AG08395 (cell line): ENCODE measurements around the gene UBE2L6.

ENCODE experiments used
- DNase-seq: peaks from one replicate; pipeline ENCODE4 v3.0.0; 2012; ENCODE audit warnings: mixed read lengths, low spot score

Gene UBE2L6

DNA sequence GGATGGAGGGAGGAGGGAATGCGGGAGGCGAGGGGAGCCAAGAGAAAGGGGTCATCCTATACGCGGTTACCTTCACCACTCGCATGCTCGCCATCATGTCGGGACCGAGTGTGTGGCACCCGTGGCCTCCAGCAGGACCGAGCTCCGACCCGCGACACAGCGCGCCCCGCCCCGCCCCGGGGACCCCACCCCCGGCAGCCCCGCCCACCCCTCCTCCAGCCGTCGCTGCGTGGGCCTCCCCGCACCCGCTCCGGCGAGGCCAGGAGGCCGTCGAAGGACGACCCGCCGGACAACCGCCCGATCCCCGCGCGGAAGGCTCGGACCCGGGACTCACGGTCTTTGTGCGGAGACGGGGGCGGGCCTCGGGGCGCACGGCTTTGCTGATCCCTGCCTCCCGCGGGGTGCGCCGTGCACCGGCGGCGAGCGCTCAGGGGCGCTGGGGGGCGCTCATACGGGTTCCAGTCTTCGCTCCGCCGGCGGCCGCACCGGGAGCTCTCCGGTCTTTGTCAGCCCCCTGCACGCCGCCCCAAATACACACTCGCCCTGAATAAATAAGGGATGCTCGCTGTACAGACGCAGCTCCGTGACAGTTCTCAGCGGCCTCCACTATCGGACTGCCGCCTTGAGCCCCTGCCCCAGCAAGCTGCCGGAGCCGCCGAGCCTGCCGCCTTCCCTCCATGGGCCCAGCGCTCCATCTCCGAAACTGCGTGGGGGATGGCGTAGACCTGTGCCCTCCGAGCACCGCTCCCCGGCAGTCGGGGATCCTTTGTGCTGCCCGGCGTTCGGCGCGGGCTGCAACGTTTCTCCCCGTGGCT lies at the start of gene UBE2L6:
TSS of gene UBE2L6 (minus strand) at position 158 of the 815 bp plus-strand sequence. CDS start at position 97, 61 bp downstream.
- peak; percentile 87 for DNase-seq

DNA sequence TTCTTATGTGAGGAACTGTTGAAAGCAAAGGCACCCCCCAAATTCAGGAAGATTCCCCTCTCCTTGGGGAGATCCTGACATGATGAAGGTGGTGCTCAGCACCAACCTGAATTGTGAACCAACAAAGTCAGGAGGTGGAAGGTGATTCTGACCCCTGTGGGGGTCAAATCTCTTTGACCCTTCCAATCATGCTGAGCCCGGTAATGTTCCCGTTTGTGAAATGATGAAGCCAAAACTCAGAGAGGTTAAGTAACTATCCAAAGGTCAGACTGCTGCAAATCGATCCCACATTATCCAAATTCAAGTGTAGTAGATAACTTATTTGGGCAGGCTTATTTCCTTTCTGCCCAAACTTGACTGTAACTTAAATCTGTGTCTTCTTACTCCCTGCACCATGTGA lies 49.1 kb upstream of the UBE2L6 start:
- DNase-seq, result no peak

DNA sequence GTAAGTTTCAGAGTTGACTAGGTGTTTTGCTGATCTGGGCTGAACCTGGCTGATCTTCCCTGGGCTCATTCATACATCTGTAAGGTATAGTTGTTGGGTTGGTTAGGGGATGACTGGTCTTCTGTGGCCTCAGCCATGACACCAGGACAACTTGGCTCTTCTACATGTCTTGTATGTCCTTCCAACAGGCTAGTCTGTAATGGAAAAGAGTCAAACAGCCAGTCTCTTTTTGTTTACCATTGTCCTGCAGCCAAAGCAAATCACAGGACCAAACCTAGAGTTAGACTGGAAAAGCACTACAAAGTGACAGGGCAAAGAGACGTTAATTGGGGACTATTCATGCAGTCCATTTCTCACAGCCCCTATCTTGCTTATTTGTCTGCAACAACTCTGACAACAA lies 47.8 kb upstream of the UBE2L6 start:
- no peak for DNase-seq

DNA sequence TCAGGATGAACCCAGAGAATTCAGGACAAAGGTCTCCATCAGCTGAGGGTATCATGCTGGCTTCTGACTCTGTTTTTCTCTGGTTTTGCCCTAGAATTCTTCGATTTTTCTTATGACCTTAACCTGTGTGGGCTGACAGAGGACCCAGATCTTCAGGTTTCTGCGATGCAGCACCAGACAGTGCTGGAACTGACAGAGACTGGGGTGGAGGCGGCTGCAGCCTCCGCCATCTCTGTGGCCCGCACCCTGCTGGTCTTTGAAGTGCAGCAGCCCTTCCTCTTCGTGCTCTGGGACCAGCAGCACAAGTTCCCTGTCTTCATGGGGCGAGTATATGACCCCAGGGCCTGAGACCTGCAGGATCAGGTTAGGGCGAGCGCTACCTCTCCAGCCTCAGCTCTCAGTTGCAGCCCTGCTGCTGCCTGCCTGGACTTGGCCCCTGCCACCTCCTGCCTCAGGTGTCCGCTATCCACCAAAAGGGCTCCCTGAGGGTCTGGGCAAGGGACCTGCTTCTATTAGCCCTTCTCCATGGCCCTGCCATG lies 46.8 kb upstream of the UBE2L6 start:
- no peak for DNase-seq

DNA sequence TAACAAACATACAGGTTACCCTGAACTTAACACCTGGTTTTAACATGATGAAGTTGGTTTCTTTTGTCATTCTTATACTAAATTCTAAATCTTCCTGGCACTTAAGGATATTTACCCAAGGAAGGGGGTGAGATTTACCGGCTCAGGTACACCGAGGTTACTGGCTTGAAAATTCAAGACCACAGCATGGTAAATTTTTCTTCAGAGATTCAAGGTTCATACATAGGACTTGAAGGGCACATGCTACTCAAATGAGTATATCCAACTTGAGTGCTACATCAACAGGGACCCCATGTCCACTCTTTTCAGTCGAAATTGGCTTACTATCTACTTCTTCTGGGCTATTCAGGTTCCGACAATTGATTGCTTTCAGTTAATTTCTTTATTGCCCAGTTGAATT lies 42.7 kb upstream of the UBE2L6 start:
- DNase-seq, result no peak

DNA sequence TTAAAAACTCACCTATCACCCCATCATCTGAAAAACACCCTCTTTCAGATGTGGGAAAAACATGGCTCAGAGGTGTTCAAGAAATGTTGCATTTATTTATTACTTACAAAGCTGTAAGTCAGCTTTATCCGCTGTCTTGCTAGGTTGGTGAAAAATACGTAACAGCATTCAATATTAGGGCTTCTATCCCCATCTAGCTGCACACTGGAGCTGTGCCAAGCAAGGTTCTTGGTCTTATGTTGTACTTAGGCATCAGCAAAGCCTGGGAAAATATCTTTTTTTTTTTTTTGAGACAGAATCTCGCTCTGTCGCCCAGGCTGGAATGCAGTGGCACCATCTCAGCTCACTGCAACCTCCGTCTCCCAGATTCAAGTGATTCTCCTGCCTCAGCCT lies 37.6 kb upstream of the UBE2L6 start:
- DNase-seq, result no peak

DNA sequence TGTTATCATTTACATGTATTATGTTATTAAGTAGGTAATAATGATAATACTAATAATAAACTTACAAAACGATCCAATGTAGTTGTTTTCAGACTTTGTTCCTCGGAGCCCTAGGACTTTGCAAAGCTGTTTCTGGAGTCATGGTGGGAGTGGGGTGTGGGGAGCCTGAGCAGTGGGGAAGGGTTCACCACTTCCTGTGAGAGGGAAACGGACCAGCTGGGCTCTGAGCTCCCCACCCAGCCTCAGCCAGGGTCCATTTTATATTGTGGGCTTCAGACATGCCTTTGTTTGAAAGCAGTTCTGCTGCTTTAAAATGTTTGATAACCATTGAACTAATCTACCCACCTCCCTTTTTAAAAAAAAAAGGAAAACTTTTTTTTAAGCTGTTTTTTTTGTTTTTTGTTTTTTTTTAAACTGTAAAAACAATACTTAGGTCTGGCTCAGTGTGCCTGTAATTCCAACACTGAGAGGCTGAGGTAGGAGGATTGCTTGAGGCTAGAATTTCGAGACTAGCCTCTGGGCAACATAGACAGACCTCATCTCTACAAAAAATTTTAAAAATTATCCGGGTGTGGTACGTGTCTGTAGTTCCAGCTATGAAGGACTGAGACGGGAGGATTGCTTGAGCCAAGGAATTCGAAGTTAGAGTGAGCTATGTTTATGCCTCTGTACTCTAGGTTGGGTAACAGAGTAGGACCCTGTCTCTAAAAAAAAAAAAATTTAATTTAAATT lies 37.0 kb upstream of the UBE2L6 start:
- no peak for DNase-seq

DNA sequence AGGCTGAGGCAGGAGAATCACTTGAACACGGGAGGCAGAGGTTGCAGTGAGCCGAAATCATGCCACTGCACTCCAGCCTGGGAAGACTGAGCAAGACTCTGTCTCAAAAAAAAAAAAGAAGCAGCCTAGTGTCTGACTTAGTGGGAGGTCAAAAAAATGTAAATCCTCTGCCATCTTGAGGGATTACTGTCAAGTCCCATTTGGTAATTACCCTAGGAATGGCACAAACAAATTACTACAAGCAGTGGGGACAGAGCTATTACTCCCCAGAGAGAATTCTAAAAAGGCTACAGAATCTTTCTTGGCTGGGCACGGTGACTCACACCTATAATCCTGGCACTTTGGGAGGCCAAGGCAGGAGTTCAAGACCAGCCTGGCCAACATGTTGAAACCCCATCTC lies 33.8 kb upstream of the UBE2L6 start:
- no peak for DNase-seq

DNA sequence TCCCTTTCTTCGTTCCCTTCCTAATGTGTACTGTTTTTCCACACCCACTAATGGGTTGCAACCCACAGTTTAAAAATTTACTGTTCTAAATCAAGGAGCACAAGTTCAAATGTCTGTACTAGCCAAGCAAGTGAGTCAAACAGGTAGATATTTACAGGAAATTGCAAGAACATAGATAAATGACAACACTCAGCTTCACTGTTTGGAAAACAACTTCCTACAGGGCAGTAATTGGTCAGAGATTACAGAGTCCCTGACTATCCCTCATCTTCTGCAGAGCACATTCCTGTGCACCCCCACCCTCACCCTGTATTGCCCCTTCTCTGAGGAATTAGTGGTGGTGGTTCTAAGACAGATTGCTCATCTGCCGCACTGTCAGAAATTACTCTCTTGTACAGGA lies 31.9 kb upstream of the UBE2L6 start:
- DNase-seq, result no peak

DNA sequence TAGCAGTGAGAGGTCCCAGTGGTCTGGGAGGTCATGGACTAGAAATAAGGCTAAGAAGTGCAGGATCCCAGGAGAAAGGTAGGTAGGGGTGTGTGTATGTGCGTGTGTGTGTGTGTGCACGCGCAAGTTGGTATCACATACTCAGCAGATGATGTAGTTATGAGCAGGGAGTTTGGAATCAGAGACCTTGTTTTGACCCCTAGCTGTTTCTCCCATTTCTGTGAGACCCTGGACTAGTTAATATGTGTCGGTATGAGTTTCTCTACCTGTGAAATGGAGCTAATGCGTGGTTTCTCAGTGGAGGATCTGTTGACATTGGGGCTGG lies 31.3 kb upstream of the UBE2L6 start:
- DNase-seq, result peak; percentile 45

DNA sequence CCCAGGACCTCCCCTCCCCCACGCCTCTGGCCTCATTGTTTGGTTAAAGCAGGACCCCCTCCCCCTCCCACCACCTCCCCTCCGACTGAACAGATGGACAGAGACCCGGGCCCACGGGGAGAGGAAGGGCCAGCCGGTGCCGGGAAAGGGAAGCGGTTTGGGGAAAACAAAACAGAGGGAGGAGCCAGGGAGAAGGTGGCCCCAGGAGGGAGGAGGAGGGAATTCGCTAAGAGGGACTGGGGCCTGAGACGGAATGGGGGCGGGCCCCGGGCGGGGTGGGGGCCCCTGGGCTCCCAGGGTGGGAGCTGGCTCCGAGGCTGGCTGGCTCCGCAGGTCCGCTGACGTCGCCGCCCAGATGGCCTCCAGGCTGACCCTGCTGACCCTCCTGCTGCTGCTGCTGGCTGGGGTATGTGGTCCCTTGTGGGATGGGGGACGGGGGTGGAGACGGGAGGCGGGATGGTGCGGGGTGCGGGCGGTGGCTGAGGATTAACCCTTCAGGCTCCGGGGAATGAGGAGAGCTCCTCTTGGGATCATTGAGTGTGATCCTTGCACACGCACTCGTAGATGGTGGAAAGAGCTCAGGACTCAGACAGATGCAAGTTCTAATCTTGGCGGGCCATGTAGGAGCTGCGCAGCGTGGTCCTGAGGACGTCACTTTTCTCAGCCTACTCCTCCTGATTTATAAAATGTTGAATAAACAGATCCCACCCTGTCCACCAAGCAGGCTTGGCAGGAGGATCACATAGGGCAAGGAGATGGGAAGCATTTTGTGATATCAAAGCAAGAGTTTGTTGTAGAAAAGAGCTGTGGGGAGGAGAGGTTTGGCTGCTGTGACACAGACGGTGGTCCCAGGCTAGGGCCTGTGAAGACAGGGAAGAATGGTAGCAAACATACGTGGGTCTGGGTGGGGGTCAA lies 30.7 kb upstream of the UBE2L6 start:
- peak; percentile 89 for DNase-seq

DNA sequence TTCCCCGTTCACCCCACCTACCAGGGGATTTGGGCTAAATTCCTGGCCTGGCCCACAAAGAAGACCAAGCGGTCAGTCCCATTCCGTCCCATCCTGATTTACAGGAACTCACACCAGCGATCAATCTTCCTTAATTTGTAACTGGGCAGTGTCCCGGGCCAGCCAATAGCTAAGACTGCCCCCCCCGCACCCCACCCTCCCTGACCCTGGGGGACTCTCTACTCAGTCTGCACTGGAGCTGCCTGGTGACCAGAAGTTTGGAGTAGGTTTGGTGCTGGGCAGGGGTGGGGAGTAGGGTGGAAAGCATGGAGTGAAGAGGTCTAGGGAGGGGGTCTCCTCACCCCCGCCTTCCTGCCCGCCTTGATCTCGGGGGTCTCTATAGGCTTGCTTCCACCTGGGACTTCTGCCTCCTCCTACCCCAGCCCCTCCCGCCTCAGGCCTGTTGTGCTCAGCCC lies 30.0 kb upstream of the UBE2L6 start, which contains the start of gene SERPING1:
TSS of gene SERPING1 (plus strand) at position 225 of the 455 bp plus-strand sequence. CDS start 586 bp downstream, outside the sequence.
- peak; percentile 65 for DNase-seq

DNA sequence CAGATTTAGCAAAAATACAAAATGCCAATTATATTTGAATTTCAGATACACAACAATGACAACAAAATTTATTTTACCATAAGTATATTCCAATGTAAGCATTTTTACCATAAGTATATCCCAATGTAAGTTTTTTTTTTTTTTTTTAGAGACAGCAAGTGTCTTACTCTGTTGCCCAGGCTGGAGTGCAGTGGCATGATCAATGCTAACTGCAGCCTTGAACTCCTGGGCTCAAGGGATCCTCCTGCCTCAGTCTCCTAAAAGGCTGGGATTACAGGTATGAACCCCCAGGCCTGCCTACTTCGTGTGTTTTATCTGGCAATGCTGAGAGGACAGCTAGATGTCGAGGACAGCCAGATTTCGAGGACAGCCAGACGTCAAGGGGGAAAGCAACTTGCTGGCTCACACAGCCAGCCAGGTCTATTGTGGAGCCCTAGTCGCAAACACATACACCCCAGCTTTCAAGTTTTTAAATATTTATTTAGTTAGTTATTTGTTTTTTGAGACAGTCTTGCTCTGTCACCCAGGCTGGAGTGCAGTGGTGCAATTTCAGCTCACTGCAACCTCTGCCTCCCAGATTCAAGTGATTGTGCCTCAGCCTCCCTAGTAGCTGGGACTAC lies 28.9 kb upstream of the UBE2L6 start:
- no peak for DNase-seq

DNA sequence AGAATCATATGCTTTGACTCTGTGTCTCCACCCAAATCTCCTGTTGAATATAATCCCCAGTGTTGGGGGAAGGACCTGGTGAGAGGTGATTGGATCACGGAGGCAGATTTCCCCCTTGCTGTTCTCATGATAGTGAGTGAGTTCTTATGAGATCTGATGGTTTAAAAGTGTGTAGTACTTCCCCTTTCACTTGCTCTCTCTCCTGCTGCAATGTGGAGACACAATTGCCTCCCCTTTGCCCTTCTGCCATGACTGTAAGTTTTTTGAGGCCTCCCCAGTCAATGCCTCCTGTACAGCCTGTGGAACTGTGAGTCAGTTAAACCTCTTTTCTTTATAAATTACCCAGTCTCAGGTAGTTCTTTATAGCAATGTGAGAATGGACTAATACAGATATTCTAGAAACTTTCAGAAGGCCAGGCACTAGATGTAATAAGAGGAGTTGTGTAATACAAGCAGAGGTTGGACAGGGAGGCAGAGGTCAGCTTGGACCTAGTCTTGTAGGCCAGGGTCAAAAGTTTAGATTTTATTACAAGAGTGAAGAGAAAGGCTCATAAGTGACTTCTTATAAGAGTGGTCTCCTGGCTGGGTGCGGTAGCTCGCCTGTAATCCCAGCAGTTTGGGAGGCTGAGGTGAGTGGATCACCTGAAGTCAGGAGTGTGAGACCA lies 20.7 kb upstream of the UBE2L6 start:
- DNase-seq, result no peak

DNA sequence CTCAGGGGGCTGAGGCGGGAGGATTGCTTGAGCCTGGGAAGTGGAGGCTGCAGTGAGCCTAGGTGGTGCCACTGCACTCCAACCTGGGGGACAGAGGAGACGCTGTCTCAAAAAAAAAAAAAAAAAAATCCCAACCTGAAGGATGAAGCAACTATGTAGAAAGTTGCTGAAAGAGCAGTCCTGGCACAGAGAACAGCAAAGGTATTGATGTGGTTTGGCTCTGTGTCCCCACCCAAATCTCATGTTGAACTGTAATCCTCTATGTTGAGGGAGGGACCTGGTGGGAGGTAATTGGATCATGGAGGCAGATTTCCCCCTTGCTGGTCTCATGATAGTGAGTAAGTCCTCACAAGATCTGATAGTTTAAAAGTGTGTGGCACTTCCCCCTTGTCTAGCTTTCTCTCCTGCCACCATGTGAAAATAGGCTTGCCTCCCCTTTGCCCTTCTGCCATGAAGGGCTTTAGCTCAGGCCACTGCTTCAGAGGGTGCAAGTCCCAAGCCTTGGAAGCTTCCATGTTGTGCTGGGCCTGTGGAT lies 19.3 kb upstream of the UBE2L6 start:
- no peak for DNase-seq

DNA sequence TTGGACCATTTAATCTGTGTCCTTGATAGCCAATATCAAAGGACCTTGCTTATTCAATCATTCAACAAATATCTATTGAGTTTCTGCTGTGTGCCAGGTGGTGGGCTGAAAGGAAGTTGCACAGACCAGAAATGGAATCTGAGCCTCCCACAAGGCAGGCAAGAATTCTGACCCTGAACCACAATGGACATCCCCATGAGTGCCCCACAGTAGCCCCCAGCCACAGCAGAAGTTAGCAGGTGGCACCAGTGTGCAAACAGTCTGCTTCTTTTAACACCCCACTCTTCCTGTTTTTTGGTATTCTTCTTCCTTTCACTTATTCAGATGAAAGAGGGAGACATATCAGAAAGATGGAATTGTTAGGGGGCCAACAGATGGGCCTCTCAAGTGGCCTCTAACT lies 17.8 kb upstream of the UBE2L6 start:
- DNase-seq, result no peak

DNA sequence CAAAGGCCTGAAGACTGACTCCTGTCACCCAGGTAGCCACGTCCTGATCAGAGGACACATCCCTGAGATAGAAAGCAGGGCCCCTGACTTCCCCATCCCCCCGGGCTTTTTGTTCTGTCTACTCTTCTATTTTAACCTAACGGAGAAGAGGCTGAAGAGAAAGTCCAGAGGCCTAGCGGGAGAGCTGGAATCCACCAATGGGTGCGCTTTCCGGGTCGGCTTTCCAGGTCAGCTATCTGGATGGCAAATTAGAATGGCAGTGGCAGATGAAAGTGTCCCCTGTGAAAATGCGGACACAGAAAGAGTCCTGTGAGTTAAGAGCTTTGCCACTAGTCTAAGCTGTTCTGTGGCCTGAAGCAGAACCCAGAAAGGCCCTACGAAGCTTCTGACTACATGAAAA lies 16.9 kb upstream of the UBE2L6 start:
- no peak for DNase-seq

DNA sequence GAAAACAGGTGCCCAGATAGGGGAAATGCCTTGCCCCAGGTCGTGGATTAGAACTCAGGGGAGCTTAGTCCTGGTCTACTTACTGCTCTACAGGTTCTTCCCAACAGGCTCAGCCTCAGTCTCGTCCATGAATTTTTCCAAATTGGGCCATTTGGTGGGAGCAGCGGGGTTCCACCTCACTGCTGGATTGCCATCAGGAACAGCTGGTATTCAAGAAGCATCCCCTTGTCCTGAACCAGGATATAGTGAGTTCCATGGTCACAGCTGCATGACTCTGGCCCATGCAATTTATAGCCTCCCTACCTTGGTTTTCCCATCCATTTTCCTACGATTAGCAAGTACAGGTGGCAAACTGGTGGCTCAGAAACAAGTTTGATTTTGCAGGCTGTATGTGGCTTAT lies 6.6 kb upstream of the UBE2L6 start:
- DNase-seq, result no peak

DNA sequence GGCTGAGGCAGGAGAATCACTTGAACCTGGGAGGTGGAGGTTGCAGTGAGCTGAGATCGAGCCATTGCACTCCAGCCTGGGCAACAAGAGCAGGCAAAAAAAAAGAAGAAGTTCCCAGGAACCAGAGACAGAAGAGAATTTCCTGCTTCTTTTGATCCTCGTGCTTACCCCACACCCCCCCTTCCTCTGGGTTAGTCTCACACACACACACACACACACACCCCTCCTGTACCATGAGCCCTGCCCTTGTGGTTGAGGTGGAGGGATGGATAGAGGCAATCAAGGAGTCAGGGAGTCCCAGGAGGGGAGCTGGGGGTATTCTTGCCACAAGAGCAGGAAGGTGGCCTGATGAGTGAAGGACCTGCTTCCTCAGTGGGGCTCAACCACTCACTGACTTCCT lies 4.1 kb upstream of the UBE2L6 start:
- DNase-seq, result no peak

DNA sequence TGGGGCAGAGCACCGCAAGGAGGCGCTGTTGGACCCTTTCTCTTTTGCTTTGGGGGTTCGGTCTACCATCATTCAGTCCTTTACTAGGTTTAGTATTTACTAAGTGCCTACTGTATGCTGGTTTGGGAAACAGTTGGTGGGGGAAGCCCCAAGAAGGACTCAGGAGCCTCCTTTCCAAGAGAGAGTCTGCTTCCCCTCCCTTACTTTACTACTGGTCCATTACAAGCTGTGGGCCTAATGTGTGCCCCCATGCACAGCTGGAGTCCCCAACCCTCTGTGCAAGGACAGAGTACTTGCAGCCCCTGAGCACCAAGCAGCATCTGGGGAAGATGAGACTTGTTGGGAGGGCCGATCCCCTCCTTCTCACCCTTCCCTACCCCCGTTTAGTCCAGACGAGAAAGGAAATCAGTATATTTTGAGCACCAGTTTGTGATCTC lies 876 bp upstream of the UBE2L6 start:
- DNase-seq, result no peak
